ENCODE measurements around the gene SEZ6L.

SEZ6L gene

GRCh38 chr22:26246552-26246951 is 77.3 kb downstream of the SEZ6L start:
- DNase-seq: no peak

- no peak for DNase-seq
Measured at GRCh38 chr22:26251869-26252268, 82.6 kb downstream of the SEZ6L start.

DNA sequence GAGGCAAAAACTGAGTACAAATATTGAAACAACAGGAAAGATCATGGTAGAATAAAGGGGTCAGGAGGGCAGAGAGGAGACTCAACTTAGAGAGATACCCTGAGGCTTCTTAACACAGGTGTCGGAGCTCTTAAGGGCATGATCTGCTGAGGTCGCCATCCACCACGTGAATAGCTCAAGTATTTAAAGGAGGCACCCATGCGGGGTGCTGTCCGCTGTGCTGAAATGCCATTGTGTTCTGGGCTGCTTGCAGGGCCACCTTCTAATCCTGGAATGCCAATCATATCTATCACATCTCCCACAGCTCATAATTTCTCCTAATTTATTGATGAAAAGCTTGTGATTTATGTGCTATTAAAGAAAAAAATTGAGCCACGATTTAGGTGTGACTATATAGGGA is 90.2 kb downstream of the SEZ6L start:
- DNase-seq: no peak

DNA sequence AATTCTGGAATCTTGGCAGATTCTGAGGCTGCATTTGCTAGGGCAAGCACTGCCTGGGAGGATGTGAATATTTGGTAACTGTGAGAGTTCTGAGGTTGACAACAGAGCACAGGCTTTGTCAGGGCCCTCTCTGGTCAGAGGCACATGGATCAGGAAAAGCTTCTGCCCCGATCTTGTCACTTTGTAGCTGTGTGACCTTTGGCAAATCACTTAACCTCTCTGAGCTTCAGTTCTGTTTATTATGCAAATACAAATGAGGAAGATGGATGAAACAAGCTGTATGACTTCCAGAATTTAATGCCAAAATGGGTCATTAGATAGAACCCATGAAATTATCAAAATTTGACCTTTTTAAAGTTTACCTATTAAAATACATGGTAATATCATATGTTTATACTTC is 94.9 kb downstream of the SEZ6L start:
- DNase-seq: no peak

DNA sequence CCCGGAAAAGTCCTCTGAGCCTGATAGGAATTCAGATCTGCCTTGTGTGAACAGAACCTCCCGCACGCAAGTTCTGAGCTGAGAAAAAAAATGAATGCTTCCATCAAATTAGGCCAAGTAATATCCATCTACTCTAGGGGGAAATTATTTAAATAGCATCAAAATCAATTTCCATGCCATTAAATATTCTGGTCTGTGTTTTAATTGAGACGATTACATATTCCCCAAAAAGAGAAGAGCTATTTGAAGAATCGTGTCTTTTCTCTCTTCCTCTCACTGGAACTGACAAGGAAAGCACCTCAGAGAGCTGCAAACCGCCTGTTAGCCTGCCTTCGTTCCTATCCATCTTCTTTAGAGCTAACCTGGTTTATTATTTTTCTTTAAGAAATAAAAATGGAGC is 96.0 kb downstream of the SEZ6L start:
- DNase-seq: no peak

DNA sequence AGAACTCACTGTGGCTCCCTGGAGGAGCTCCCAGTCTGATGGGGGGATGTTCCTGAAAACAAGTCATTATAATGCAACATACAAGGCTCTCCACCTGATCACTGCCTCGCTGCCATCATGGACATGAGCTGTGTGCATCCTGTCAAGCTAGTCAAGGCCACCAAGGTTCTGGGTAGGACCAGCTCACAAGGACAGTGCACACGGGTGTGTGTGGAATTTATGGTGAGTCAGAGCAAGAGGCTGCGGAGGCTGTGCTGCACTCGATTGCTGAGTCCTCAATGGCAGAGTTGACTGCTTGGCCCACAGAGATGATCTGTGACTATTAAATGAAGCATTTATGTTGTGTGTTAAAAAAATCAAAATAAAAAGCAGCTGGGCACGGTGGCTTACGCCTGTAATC is 96.6 kb downstream of the SEZ6L start:
- DNase-seq: no peak

DNA sequence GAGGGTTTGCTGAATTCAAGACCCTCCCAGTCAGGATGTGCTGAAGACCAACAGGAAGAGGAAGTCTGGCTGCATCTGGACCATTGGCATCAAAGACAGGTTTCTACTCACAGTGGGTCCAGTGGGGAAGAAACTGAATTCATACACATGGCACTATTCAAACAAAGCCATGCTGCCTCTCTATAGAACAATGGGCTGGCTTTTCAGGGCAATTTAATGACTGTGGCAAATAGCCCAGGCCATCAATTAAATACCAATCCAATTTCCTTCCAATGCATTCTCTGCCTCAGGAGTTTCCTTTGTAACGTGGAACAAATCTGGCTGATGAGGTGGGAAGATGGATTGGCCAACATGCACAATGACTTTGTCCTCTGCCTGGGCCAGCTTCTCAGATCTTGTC is 98.6 kb downstream of the SEZ6L start:
- no peak for DNase-seq

DNA sequence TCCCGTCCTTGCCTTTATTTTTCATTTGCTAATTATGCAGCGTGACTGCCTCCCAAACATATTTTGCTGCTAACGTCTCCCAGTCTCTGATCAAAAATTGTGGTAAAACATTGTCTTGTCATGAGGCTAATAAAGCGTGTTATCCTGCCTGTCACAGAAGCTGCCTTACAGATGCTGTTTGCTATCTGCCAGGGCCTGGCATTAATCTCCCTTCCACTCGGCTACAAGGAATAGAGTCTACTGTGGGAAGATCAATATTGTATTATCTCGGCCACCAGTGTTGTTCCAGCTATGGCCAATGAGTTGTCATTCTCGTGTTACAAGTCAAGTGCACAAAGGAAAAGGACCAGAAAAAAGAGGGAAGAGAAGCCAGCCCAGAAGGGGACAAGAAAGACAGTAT is 100.3 kb downstream of the SEZ6L start:
- DNase-seq: no peak

DNA sequence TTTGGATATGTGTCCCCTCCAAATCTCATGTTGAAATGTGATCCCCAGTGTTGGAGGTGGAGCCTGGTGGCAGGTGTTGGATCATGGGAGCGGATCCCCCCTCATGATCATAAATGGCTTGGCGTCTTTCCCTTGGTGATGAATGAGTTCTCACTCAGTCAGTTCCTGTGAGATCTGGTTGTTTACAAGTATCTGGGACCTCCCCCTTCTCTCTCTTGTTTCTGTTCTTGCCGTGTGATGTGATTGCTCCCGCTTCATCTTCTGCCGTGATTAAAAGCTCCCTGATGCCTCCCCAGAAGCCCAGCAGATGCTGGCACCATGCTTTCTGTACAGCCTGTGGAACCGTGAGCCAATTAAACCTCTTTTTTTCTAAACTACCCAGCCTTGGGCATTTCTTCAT is 102.2 kb downstream of the SEZ6L start:
- DNase-seq: no peak

GRCh38 chr22:26273011-26273675 is 103.9 kb downstream of the SEZ6L start:
- no peak for DNase-seq

GRCh38 chr22:26276529-26277160 is 107.4 kb downstream of the SEZ6L start:
- no peak for DNase-seq

DNA sequence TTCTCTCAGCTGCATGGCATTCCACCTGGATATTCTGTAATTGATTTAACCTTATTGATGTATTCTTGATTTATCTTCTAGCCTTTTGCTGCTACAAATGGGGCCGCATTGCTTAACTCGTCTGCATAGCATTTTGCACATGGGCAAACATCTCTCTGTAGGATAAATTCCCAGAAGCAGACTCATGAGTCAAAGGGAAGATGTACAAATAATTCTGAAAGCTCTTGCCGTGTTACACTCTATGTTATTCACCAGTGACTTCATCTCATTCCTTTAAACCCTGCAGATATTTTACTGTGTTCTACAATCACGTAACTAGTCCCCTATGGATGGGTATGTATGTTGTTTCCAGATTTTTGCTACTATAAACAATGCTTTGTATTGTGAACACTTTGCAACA is 112.7 kb downstream of the SEZ6L start:
- no peak for DNase-seq

- DNase-seq: no peak
Measured at GRCh38 chr22:26283330-26283729, 114.1 kb downstream of the SEZ6L start.

- no peak for DNase-seq
Measured at GRCh38 chr22:26285632-26286031, 116.4 kb downstream of the SEZ6L start.

- DNase-seq: no peak
Measured at GRCh38 chr22:26286091-26286820, 117.0 kb downstream of the SEZ6L start.

DNA sequence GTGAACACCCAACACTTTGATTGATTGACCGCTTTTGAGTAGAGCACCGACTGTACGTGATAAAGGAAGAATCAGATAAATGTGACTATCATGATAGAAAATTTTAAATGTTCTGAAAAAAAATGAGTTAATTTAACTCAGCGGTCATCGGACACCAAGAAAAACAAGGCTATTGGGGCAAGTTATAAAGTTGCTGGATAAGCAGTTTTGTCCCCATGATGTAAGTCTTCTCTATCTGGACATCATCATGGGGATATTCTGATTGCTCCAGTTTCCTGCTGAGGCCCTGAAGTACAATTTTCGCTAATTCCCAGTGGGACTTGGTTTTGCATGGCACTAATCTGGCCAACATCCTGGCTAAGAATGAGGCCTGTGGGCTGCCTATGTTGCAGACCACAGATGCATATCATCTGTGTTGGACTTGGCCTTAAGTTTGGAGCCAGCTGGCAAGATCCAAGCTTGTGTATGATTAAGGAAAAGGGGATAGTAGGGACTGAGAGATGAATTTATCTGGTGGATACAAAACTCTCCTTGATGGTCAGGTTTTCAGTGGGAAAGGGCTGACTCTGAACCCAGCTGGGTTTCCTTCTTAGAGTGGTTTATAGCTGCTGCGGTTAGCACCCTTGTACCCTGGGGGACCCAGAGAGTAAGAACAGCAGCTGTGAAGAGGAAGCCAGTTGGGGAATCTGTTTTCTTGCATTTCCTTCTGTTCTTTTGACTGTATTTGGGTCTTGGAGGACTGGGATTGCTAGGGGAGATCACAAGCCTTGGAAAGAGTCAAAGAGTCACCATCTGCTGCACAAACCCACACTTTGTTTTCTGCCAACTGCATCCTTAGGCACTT is 118.3 kb downstream of the SEZ6L start:
- DNase-seq: no peak

- DNase-seq: no peak
Measured at GRCh38 chr22:26289611-26290101, 120.4 kb downstream of the SEZ6L start.

DNA sequence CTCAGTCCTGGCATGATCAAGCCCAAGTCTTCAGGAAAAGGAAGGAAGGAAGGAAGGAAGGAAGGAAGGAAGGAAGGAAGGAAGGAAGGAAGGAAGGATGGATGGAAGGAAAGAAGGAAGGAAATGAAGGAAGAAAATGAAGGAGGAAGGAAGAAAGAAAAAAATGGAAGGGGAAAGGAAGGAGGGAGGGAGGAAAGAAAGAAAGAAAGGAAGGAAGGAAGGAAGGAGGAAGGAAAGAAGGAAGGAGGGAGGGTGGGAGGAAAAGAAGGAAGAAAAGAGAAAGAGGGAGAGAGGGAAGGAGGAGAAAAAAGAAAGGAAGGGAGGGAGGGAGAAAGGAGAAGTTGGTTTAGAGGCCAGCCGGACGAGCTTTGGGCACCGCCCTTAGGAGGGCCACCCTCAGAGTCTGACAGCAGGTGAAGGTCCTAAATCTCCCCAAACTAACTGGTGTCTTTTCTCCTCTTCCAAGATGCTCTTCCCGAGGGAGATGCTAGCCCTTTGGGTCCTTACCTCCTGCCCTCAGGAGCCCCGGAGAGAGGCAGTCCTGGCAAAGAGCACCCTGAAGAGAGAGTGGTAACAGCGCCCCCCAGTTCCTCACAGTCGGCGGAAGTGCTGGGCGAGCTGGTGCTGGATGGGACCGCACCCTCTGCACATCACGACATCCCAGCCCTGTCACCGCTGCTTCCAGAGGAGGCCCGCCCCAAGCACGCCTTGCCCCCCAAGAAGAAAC is 122.8 kb downstream of the SEZ6L start:
- no peak for DNase-seq

DNA sequence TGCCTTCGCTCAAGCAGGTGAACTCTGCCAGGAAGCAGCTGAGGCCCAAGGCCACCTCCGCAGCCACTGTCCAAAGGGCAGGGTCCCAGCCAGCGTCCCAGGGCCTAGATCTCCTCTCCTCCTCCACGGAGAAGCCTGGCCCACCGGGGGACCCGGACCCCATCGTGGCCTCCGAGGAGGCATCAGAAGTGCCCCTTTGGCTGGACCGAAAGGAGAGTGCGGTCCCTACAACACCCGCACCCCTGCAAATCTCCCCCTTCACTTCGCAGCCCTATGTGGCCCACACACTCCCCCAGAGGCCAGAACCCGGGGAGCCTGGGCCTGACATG is 123.4 kb downstream of the SEZ6L start:
- DNase-seq: no peak

GRCh38 chr22:26295563-26296126 is 126.4 kb downstream of the SEZ6L start:
- DNase-seq: no peak

DNA sequence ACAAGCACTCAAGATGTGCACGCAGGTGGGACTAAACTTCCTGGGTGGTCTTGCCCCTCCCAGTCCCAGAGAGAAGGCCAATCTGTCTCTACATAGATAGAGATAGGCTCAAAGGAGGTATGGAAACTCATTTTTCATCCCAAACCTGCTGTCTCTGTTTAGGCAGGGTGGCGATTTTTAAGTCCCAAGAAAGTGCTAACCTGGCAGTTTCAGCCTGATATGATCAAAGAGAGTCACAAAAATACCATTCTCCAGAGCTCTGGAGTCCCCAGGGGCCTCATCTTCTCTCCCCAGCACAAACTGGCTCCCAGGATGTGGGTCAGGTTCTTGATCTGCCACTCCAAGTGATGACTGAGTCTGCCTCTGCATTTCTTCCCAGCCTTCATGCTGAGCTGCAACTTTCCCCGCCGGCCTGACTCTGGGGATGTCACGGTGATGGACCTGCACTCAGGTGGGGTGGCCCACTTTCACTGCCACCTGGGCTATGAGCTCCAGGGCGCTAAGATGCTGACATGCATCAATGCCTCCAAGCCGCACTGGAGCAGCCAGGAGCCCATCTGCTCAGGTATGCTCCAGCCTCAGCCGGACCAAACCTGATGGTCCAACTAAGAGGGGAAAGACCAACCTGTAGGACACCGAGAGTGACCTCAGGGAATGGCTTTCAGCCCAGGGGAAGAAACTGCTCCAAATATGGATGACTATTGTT is 129.5 kb downstream of the SEZ6L start:
- DNase-seq: no peak

DNA sequence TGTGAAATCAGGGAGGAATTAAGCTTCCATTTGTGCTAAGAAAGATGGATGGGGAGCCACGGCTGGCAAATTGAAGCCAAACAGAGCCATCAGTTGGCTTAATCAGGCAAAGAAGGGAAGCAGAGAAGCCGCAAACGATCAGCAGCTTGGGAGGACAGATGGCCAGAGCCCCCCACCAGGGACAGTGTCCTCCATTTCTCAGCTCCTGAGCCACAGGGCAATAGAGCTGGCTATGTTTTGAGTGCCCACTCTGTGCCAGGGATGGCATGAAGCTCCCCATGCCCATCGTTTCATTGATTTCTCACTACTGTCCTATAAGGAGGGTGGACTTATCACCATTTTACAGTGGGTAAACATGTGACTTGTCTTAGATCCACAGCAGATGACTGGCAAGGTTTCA is 133.5 kb downstream of the SEZ6L start:
- DNase-seq: no peak

All from central memory CD4-positive, alpha-beta T cell (primary cell).